Glutamatergic neuron (in vitro differentiated cells): Measurements from ENCODE around the gene GRIK3. TPM values are rescaled to one million over a fixed set of nuclear protein-coding genes. Genes with fewer than 3 reads are reported as not detected.

ENCODE experiments used
- DNase-seq: peaks from one replicate; pipeline ENCODE4 v3.0.0; 2022
- H3K27ac Mint-ChIP-seq: one replicate; pipeline ENCODE4 v1.8.0; 2020; ENCODE audit warnings: mild to moderate bottlenecking, mixed read lengths, inconsistent platforms; ENCODE audit not compliant: unreplicated experiment
- H3K27me3 Mint-ChIP-seq: one replicate; pipeline ENCODE4 v1.8.0; 2020; ENCODE audit warnings: mild to moderate bottlenecking, moderate library complexity, mixed read lengths, inconsistent platforms; ENCODE audit not compliant: unreplicated experiment
- H3K36me3 Mint-ChIP-seq: one replicate; pipeline ENCODE4 v1.8.0; 2020; ENCODE audit warnings: mild to moderate bottlenecking, mixed read lengths, inconsistent platforms; ENCODE audit not compliant: unreplicated experiment
- H3K4me1 Mint-ChIP-seq: one replicate; pipeline ENCODE4 v1.8.0; 2020; ENCODE audit warnings: mild to moderate bottlenecking, low read depth, mixed read lengths, inconsistent platforms; ENCODE audit not compliant: unreplicated experiment
- H3K4me3 Mint-ChIP-seq: one replicate; pipeline ENCODE4 v1.8.0; 2020; ENCODE audit warnings: mild to moderate bottlenecking, mixed read lengths, inconsistent platforms; ENCODE audit not compliant: unreplicated experiment
- H3K9me3 Mint-ChIP-seq: one replicate; pipeline ENCODE4 v1.8.0; 2020; ENCODE audit warnings: mild to moderate bottlenecking, moderate library complexity, mixed read lengths, inconsistent platforms; ENCODE audit not compliant: unreplicated experiment
- total RNA-seq: library from RNA; stranded (reverse); fragmentation: NEBNext Ultra II Directional; extraction: Animal tissue kit (Norgen Biotek cat#: 25700); gene quantifications from one replicate; pipeline ENCODE4 v1.2.1, GENCODE V29; 2021; ENCODE audit not compliant: unreplicated experiment
- TF ChIP-seq, protein P1 (sequence below): fragments of 200-600 bp; sonication (generic); IDR thresholded peaks from one replicate; pipeline ENCODE4 v1.5.0; 2021; ENCODE audit not compliant: partially characterized antibody, unreplicated experiment

Gene GRIK3
- total RNA-seq, 1 donor from 2014 or later: 60.1 TPM

- H3K27ac Mint-ChIP-seq: no peak overlapping the region
- H3K4me1 Mint-ChIP-seq: no peaks in the 10 kb centered on the region
- peaks cover 4% of the 10 kb centered on the region for H3K9me3 Mint-ChIP-seq
- H3K36me3 Mint-ChIP-seq: no peaks in the 10 kb centered on the region
- no peak for DNase-seq
- peaks cover 3% of the 10 kb centered on the region for H3K27me3 Mint-ChIP-seq
- TF ChIP-seq, protein P1, sequence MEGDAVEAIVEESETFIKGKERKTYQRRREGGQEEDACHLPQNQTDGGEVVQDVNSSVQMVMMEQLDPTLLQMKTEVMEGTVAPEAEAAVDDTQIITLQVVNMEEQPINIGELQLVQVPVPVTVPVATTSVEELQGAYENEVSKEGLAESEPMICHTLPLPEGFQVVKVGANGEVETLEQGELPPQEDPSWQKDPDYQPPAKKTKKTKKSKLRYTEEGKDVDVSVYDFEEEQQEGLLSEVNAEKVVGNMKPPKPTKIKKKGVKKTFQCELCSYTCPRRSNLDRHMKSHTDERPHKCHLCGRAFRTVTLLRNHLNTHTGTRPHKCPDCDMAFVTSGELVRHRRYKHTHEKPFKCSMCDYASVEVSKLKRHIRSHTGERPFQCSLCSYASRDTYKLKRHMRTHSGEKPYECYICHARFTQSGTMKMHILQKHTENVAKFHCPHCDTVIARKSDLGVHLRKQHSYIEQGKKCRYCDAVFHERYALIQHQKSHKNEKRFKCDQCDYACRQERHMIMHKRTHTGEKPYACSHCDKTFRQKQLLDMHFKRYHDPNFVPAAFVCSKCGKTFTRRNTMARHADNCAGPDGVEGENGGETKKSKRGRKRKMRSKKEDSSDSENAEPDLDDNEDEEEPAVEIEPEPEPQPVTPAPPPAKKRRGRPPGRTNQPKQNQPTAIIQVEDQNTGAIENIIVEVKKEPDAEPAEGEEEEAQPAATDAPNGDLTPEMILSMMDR: no peak
- no peak overlapping the region for H3K4me3 Mint-ChIP-seq
Observed at GRCh38 chr1:36751525-36751924, 282.8 kb downstream of the GRIK3 start.

DNA sequence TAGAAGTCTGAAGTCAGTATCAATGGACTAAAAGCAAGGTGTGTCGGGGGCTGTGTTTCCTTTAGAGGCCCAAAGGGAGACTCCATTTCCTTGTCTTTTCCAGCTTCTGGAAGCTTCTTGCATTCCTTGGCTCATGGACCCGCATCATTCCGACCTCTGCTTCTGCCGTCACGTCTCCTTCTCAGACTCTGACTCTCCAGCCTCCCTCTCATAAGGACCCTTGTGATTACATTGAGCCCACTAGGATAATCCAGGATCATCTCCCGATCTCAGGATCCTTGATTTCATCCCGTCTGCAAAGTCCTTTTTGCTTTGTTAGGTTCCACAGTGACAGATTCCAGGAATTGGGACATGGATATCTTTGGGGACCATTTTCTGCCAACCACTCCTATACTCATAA is 285.8 kb downstream of the GRIK3 start:
- no peak for DNase-seq
- TF ChIP-seq, protein P1: no peak

More for the DNA sequence above, 285.8 kb downstream of the GRIK3 start:
- Mint-ChIP-seq H3K4me3 (no peak overlapping the region), H3K27ac (no peak overlapping the region), H3K27me3 (peaks cover 3% of the 10 kb centered on the region), H3K4me1 (peaks cover 2% of the 10 kb centered on the region), H3K9me3 (peaks cover 4% of the 10 kb centered on the region), H3K36me3 (no peaks in the 10 kb centered on the region)
